Peyer's patch (tissue), 4 donors: ENCODE data around the gene TOP2B.

Experiments
- POLR2A ChIP-seq, 2 donors: fragments of 450-650 bp; IDR thresholded peaks; one replicate each; pipeline ENCODE4 v1.5.1; 2017; ENCODE audit warnings: antibody characterized with exemption in 2 of 2, mild to moderate bottlenecking in 2 of 2, moderate library complexity in 2 of 2
- TF ChIP-seq, protein P1 (sequence below), 6 experiments: fragments of 450-650 bp in 4 of 6; fragments of 200-600 bp in 2 of 6; sonication (generic) in 1 of 6; IDR thresholded peaks; one replicate each; pipeline ENCODE4 v1.5.1; 2017 to 2019; ENCODE audit warnings: antibody characterized with exemption in 6 of 6, mild to moderate bottlenecking in 3 of 6, moderate library complexity in 1 of 6

GRCh38 chr3:25587094-25587493 is 77.6 kb downstream of the TOP2B start:
- TF ChIP-seq, protein P1, sequence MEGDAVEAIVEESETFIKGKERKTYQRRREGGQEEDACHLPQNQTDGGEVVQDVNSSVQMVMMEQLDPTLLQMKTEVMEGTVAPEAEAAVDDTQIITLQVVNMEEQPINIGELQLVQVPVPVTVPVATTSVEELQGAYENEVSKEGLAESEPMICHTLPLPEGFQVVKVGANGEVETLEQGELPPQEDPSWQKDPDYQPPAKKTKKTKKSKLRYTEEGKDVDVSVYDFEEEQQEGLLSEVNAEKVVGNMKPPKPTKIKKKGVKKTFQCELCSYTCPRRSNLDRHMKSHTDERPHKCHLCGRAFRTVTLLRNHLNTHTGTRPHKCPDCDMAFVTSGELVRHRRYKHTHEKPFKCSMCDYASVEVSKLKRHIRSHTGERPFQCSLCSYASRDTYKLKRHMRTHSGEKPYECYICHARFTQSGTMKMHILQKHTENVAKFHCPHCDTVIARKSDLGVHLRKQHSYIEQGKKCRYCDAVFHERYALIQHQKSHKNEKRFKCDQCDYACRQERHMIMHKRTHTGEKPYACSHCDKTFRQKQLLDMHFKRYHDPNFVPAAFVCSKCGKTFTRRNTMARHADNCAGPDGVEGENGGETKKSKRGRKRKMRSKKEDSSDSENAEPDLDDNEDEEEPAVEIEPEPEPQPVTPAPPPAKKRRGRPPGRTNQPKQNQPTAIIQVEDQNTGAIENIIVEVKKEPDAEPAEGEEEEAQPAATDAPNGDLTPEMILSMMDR (IDR thresholded peaks at IDR 0.05) = no peak
- no peak for TF ChIP-seq POLR2A (IDR thresholded peaks at IDR 0.05)
